Retinal pigment epithelial cell (primary cell): Measurements from ENCODE around the gene CACNB3.
A peak's percentile ranks its signal among the peaks of the same experiment; 100 is the strongest.
"Not testable (repeated sequence)": the region's sequence is repeated elsewhere in the genome, so short reads cannot be mapped to it uniquely, and the experiment has no call there.

Source experiments
- DNase-seq: peaks from one replicate; pipeline ENCODE4 v3.0.0-alpha.2; 2010; ENCODE audit warnings: low read depth
- H3K4me3 ChIP-seq: 2 replicates; pipeline ENCODE4 v1.5.1; 2011; ENCODE audit warnings: mild to moderate bottlenecking, low read length, control low read depth, moderate library complexity
- TF ChIP-seq, protein P1 (sequence below): conservative IDR thresholded peaks from 2 replicates; pipeline ENCODE4 v1.5.1; 2011; ENCODE audit warnings: low read depth, low read length, control low read depth, inconsistent platforms

Gene CACNB3

DNA sequence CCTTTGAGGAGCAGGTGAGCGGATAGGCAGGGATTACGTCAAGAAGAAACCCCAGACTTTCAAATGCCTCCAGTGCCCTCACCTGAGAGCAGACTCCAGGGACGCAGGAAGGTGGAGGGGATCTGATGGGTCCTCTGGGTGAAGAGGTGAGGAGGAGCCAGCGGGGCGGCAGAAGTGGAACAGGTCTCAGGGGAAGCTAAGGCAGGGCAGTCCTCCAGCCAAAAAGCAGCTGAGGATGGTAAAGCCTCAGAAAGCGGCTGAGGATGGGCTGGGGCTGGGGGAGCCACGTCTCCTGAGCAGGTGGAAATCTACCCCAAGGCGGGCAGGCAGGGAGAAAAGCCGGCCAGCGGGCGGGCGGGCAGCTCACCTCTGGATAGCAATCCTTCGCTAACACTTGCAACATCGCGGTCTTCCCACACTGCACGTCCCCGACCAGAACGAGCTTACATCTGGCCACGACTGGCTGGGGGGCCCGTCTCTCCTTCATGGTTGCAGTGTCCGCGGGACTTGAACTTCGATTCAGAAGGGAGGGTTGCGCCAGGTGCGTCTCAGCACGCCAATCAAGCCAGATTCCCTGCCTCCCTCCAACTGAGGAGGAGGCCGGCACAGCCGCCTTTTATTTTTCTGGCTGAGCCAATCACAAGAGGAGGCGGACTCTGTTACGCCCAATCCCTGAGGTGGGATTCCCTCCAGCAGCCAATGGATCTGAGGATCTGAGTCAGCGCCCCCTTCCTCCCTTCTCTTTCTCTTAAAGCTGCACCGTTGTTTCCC, 47.2 kb downstream of the CACNB3 start, which contains the start of gene RND1:
TSS of gene RND1 (minus strand) at position 590 of the 771 bp plus-strand sequence. CDS start at position 487, 103 bp downstream.
- TF ChIP-seq, protein P1, sequence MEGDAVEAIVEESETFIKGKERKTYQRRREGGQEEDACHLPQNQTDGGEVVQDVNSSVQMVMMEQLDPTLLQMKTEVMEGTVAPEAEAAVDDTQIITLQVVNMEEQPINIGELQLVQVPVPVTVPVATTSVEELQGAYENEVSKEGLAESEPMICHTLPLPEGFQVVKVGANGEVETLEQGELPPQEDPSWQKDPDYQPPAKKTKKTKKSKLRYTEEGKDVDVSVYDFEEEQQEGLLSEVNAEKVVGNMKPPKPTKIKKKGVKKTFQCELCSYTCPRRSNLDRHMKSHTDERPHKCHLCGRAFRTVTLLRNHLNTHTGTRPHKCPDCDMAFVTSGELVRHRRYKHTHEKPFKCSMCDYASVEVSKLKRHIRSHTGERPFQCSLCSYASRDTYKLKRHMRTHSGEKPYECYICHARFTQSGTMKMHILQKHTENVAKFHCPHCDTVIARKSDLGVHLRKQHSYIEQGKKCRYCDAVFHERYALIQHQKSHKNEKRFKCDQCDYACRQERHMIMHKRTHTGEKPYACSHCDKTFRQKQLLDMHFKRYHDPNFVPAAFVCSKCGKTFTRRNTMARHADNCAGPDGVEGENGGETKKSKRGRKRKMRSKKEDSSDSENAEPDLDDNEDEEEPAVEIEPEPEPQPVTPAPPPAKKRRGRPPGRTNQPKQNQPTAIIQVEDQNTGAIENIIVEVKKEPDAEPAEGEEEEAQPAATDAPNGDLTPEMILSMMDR, result peak; percentile 25

DNA sequence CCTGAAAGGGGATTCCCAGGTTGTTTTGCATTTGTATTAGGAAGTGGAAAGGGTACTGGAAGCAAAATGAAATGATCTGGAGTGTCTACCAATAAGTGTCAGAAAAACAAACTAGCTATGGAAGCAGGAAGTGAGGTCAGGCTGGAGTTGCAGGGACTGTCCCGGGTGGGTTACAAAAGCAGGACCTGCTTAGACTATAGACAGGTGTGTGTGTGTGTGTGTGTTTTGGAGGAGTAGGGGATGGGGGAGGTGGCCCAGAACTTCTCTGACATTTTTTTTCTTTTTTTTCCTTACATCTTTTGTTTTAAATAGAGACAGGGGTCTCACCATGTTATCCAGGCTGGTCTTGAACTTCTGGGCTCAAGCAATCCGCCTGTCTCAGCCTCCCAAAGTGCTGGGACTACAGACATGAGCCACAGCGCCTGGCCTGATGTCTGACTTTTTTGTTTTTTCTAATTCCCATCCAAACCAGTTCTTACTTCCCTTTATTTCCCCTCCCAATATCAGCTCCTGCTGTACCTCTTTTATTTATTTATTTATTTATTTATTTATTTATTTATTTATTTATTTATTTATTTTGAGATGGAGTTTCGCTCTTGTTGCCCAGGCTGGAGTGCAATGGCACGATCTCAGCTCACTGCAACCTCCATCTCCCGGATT, 47.9 kb downstream of the CACNB3 start:
- no peak for DNase-seq
- H3K4me3 ChIP-seq, result peak overlapping the region; percentile 68
- TF ChIP-seq, protein P1, result no peak

More for the DNA sequence above, 47.2 kb downstream of the CACNB3 start, which contains the start of gene RND1:
- peak within 1 kb of the TSS; percentile 68 for H3K4me3 ChIP-seq
- peak; percentile 66 for DNase-seq

DNA sequence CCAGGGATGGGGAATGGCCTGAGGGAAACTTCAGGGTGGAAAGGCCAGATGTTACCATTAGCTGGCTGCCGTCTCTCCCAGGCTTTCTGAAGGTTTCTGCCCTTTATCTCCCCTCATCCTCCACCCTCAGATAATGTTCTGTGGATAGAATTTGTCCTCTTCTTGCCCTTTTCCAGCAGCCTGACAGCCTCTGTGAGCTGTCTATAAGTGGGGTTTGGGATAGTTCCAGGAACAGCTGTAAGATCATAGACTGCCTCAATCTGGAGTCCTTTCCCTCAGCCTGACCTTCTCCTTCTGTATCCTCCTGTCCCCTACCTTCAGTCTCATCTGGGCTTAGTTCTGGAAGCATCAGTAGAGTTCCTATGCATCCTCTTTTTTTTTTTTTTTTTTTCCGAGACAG, 50.2 kb downstream of the CACNB3 start:
- no peak overlapping the region for H3K4me3 ChIP-seq
- DNase-seq, result no peak
- TF ChIP-seq, protein P1, result no peak

DNA sequence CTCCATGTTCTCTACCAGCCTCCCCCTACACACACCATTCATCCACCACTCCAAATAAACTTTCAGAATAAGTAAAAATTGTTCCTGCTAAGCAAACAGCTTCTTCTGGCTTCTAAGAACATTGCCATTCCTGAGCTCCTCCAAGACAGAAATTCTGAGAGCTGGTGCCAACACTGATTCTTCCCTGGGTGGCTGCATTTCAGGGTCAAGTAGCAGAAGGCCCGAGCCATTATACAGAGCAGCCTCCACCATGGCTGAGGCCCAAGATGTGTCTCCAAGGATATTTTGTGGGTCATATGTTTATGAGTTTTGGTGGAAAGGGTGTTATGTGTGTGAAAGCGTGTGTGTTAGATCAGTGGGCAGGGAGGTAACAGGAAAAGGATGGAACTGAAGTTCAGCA, 50.9 kb downstream of the CACNB3 start:
- TF ChIP-seq, protein P1, result no peak
- no peak for DNase-seq
- H3K4me3 ChIP-seq, result no peak overlapping the region

DNA sequence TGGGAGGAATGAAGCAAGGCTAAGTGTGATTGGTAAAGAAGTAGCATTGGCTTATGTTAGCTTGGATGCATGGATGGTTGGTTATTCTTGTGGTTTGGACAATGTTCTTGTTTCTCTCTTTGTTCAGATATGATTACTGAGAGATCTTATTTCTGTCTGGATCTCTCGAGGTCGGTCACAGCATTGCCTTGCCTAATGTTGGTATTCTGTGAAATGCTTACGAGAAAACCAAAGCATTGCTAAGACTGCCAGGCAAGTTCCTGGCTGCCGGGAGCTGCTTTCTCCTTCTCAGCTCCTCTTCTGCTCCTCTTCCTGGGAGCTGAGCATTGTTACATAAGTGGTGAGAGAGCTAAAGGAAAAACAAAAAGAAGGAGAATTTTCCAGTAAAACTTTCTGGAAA, 54.8 kb downstream of the CACNB3 start:
- no peak for DNase-seq
- TF ChIP-seq, protein P1, result no peak
- H3K4me3 ChIP-seq, result no peak overlapping the region

DNA sequence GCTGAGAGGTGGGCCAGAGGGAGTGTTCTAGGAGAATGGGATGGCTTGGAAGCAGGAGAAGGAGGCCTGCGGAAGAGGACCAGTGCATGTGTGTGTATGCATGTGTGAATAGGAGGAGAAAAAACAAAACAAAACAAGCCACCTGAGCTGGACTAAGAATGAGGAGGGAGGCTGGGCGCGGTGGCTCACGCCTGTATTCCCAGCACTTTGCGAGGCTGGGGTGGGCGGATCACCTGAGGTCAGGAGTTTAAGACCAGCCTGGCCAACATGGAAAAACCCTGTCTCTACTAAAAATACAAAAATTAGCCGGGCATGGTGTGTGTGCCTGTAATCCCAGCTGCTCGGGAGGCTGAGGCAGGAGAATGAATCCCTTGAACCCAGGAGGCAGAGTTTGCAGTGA, 55.2 kb downstream of the CACNB3 start:
- H3K4me3 ChIP-seq, DNase-seq: not testable (repeated sequence)

DNA sequence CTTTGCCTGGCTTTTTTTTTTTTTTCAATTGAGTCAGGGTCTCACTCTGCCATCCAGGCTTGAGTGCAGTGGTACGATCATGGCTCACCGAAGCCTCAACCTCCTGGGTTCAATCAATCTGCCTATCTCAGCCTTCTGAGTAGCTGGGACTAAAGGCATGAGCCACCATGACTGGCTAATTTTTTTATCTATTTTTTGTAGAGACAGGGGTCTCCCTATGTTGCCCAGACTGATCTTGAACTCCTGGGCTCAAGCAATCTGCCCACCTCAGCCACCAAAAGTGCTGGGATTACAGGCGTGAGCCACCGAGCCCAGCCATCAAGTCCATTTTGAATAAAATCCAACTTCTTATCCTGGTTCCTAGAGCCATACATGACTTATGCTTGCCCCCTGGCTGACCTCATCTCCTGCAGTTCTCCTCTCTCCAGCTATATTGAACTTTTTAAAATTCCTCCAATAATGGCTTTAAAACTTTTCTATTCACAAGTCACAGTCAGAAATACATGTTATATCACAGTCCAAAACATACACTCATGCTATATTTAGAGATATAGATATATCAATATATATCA, 57.7 kb downstream of the CACNB3 start:
- no peak for DNase-seq
- no peak overlapping the region for H3K4me3 ChIP-seq
- TF ChIP-seq, protein P1, result no peak
